SK-N-SH (cell line): ENCODE results near the gene NCAM1.

ENCODE experiments used
- EZH2phosphoT487 ChIP-seq: fragments of 200-600 bp; sonication (generic); IDR thresholded peaks from 2 replicates; pipeline ENCODE4 v1.6.1; 2017; ENCODE audit warnings: low read depth, mixed run types, mild to moderate bottlenecking, antibody characterized with exemption, moderate library complexity, borderline replicate concordance
- GATA2 ChIP-seq: sonication (generic); formaldehyde crosslinking; IDR thresholded peaks from 2 replicates; pipeline ENCODE4 v1.5.0; 2020; ENCODE audit warnings: mild to moderate bottlenecking, missing genetic modification reagents
- MXI1 ChIP-seq: IDR thresholded peaks from 2 replicates; pipeline ENCODE4 v1.6.1; 2012; ENCODE audit warnings: mild to moderate bottlenecking, low read depth, low read length, improper control_type of control experiment
- NFIC ChIP-seq: IDR thresholded peaks from 2 replicates; pipeline ENCODE4 v1.4.0; 2012; ENCODE audit warnings: borderline replicate concordance
- NRF1 ChIP-seq: IDR thresholded peaks from 2 replicates; pipeline ENCODE4 v1.6.1; 2012; ENCODE audit warnings: low read depth, mild to moderate bottlenecking, low read length
- POLR2AphosphoS5 ChIP-seq: IDR thresholded peaks from 2 replicates; pipeline ENCODE4 v1.6.1; 2012; ENCODE audit warnings: low read depth, low read length
- RAD21 ChIP-seq: IDR thresholded peaks from 2 replicates; pipeline ENCODE4 v1.6.1; 2012; ENCODE audit warnings: mild to moderate bottlenecking, low read length
- SIN3A ChIP-seq: IDR thresholded peaks from 2 replicates; pipeline ENCODE4 v1.6.1; 2012; ENCODE audit warnings: low read depth, mild to moderate bottlenecking, low read length, moderate library complexity, borderline replicate concordance
- TAF1 ChIP-seq: IDR thresholded peaks from 2 replicates; pipeline ENCODE4 v1.6.1; 2012; ENCODE audit warnings: low read depth, mild to moderate bottlenecking, low read length, moderate library complexity, borderline replicate concordance
- TCF12 ChIP-seq: IDR thresholded peaks from 2 replicates; pipeline ENCODE4 v1.4.0; 2012
- TEAD4 ChIP-seq: IDR thresholded peaks from 2 replicates; pipeline ENCODE4 v1.4.0; 2012; ENCODE audit warnings: mild to moderate bottlenecking, borderline replicate concordance; ENCODE audit not compliant: insufficient read depth
- TF ChIP-seq, protein P1 (sequence below): fragments of 200-600 bp; sonication (generic); IDR thresholded peaks from 2 replicates; pipeline ENCODE4 v1.6.1; 2017; ENCODE audit warnings: antibody characterized with exemption, mild to moderate bottlenecking, moderate library complexity
- TF ChIP-seq, protein P2 (sequence below): IDR thresholded peaks from 2 replicates; pipeline ENCODE4; 2012

GRCh38 chr11:113296447-113297205 lies 335.4 kb downstream of the NCAM1 start:
- TF ChIP-seq, protein P1, sequence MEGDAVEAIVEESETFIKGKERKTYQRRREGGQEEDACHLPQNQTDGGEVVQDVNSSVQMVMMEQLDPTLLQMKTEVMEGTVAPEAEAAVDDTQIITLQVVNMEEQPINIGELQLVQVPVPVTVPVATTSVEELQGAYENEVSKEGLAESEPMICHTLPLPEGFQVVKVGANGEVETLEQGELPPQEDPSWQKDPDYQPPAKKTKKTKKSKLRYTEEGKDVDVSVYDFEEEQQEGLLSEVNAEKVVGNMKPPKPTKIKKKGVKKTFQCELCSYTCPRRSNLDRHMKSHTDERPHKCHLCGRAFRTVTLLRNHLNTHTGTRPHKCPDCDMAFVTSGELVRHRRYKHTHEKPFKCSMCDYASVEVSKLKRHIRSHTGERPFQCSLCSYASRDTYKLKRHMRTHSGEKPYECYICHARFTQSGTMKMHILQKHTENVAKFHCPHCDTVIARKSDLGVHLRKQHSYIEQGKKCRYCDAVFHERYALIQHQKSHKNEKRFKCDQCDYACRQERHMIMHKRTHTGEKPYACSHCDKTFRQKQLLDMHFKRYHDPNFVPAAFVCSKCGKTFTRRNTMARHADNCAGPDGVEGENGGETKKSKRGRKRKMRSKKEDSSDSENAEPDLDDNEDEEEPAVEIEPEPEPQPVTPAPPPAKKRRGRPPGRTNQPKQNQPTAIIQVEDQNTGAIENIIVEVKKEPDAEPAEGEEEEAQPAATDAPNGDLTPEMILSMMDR, result no peak
- no peak for TF ChIP-seq NFIC
- no peak for TF ChIP-seq NRF1
- TF ChIP-seq, protein P2, sequence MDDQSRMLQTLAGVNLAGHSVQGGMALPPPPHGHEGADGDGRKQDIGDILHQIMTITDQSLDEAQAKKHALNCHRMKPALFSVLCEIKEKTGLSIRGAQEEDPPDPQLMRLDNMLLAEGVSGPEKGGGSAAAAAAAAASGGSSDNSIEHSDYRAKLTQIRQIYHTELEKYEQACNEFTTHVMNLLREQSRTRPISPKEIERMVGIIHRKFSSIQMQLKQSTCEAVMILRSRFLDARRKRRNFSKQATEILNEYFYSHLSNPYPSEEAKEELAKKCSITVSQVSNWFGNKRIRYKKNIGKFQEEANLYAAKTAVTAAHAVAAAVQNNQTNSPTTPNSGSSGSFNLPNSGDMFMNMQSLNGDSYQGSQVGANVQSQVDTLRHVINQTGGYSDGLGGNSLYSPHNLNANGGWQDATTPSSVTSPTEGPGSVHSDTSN, result no peak
- no peak for TF ChIP-seq GATA2 (CRISPR knock-in tag)
- no peak for TF ChIP-seq TCF12
- no peak for TF ChIP-seq TAF1
- no peak for TF ChIP-seq POLR2AphosphoS5
- no peak for TF ChIP-seq EZH2phosphoT487
- TF ChIP-seq TEAD4, result no peak
- no peak for TF ChIP-seq RAD21
- no peak for TF ChIP-seq MXI1
- no peak for TF ChIP-seq SIN3A
